GM10847 (cell line): Measurements from ENCODE around the gene RBFOX2.

Source experiments
- POLR2A ChIP-seq: IDR thresholded peaks from 2 replicates; pipeline ENCODE4 v1.6.1; 2011; ENCODE audit not compliant: insufficient read length; ENCODE audit errors: extremely low read depth

Gene RBFOX2

GRCh38 chr22:35864545-35865165 lies 164.0 kb downstream of the RBFOX2 start:
- no peak for TF ChIP-seq POLR2A

- no peak for TF ChIP-seq POLR2A
Observed at GRCh38 chr22:35863432-35863831, 165.2 kb downstream of the RBFOX2 start.

- TF ChIP-seq POLR2A = no peak
Observed at GRCh38 chr22:35862697-35863096, 165.9 kb downstream of the RBFOX2 start.

- no peak for TF ChIP-seq POLR2A
Observed at GRCh38 chr22:35861451-35861850, 167.2 kb downstream of the RBFOX2 start.

- TF ChIP-seq POLR2A = no peak
Observed at GRCh38 chr22:35860837-35861236, 167.8 kb downstream of the RBFOX2 start.

GRCh38 chr22:35860087-35860733 lies 168.4 kb downstream of the RBFOX2 start:
- TF ChIP-seq POLR2A = no peak

- no peak for TF ChIP-seq POLR2A
Observed at GRCh38 chr22:35854334-35854733, 174.3 kb downstream of the RBFOX2 start.

GRCh38 chr22:35852076-35852475 lies 176.5 kb downstream of the RBFOX2 start:
- no peak for TF ChIP-seq POLR2A

GRCh38 chr22:35850831-35851230 lies 177.8 kb downstream of the RBFOX2 start:
- no peak for TF ChIP-seq POLR2A

- TF ChIP-seq POLR2A = no peak
Observed at GRCh38 chr22:35846804-35847203, 181.8 kb downstream of the RBFOX2 start.

- no peak for TF ChIP-seq POLR2A
Observed at GRCh38 chr22:35844886-35845285, 183.7 kb downstream of the RBFOX2 start.

GRCh38 chr22:35842954-35843353 lies 185.7 kb downstream of the RBFOX2 start:
- TF ChIP-seq POLR2A = no peak

- TF ChIP-seq POLR2A = no peak
Observed at GRCh38 chr22:35842519-35842913, 186.1 kb downstream of the RBFOX2 start.

GRCh38 chr22:35841907-35842518 lies 186.6 kb downstream of the RBFOX2 start:
- no peak for TF ChIP-seq POLR2A

- TF ChIP-seq POLR2A = no peak
Observed at GRCh38 chr22:35840302-35840739, 188.3 kb downstream of the RBFOX2 start.

- TF ChIP-seq POLR2A = no peak
Observed at GRCh38 chr22:35839841-35840301, 188.8 kb downstream of the RBFOX2 start.
